ENCODE results near the gene THPO. TPM values are rescaled to one million over a fixed set of nuclear protein-coding genes. Genes with fewer than 3 reads are reported as not detected.

Gene THPO
- total RNA-seq, result not detected in 2 replicates

GRCh38 chr3:184377882-184378445 lies at the start of gene THPO:
Gene THPO (minus strand): TSS chr3:184378207. CDS start chr3:184376259, 1,948 bp downstream.

GRCh38 chr3:184379358-184380184 lies 1.6 kb upstream of the THPO start, which contains the start of gene CHRD:
Gene CHRD (plus strand): TSS chr3:184380054. CDS start chr3:184380319, 265 bp downstream.

GRCh38 chr3:184361532-184361931 lies 16.5 kb downstream of the THPO start, which contains the start of the genes CLCN2 and POLR2H:
Gene CLCN2 (minus strand): TSS chr3:184361605. CDS start chr3:184361479, 126 bp downstream.
Gene POLR2H (plus strand): TSS chr3:184361710. CDS start chr3:184363493, 1,783 bp downstream.

GRCh38 chr3:184337399-184337714 lies 40.6 kb downstream of the THPO start, which contains the start of gene FAM131A:
Gene FAM131A (plus strand): TSS chr3:184337600. CDS start chr3:184337631, 31 bp downstream.

Other genes starting within 250 kb of the THPO start
- gene EIF2B5, start 242.8 kb downstream of the THPO start, total RNA-seq, result 19.9 and 20.4 TPM in 2 replicates
- 25.9 and 41.8 TPM in 2 replicates for gene DVL3, start 222.8 kb downstream of the THPO start, total RNA-seq
- gene AP2M1, start 203.4 kb downstream of the THPO start, total RNA-seq, result 603 and 645 TPM in 2 replicates
- gene ABCF3, start 192.0 kb downstream of the THPO start, total RNA-seq, result 38.5 and 39.5 TPM in 2 replicates
- not detected in 2 replicates for gene VWA5B2, start 148.6 kb downstream of the THPO start, total RNA-seq
- 45.8 and 59.9 TPM in 2 replicates for gene ALG3, start 129.2 kb downstream of the THPO start, total RNA-seq
- gene EEF1AKMT4, start 128.5 kb downstream of the THPO start, total RNA-seq, result 5.3 and 5.5 TPM in 2 replicates
- gene CAMK2N2, start 116.7 kb downstream of the THPO start, total RNA-seq, result not detected in 2 replicates
- not detected in 2 replicates for gene ECE2, start 102.2 kb downstream of the THPO start, total RNA-seq
- 686 and 752 TPM in 2 replicates for gene PSMD2, start 79.0 kb downstream of the THPO start, total RNA-seq
- 414 and 466 TPM in 2 replicates for gene EIF4G1, start 63.6 kb downstream of the THPO start, total RNA-seq
- 21.9 and 34.2 TPM in 2 replicates for gene FAM131A, start 40.6 kb downstream of the THPO start, total RNA-seq
- 4.6 and 6.3 TPM in 2 replicates for gene CLCN2, start 16.6 kb downstream of the THPO start, total RNA-seq
- 65.7 and 76.4 TPM in 2 replicates for gene POLR2H, start 16.5 kb downstream of the THPO start, total RNA-seq
- gene CHRD, start 1.8 kb upstream of the THPO start, total RNA-seq, result 1.1 and 10.7 TPM in 2 replicates
- gene EPHB3, start 183.6 kb upstream of the THPO start, total RNA-seq, result 1.4 and 2.1 TPM in 2 replicates

Measured in myometrial cell (primary cell).